K562 (cell line): ENCODE results near the gene PDE6H. TPM values are rescaled to one million over a fixed set of nuclear protein-coding genes. Genes with fewer than 3 reads are reported as not detected.
A peak's percentile ranks its signal among the peaks of the same experiment; 100 is the strongest.

Source experiments
- ATAC-seq: fragments of 200-7000 bp; cut with Tn5 transposase; 3 replicates; pipeline ENCODE4 v1.9.1; 2020; ENCODE audit warnings: moderate library complexity
- BruUV-seq: library from RNA; stranded (reverse); fragments of 400-500 nt; replicated peaks from 2 replicates; lab custom pipeline; 2021; lab: Mats Ljungman, UMichigan
- CTCF ChIA-PET: fragments of 300-600 bp; formaldehyde crosslinking; extraction: SDS; loops from one replicate; lab custom pipeline; 2021; ENCODE audit warnings: low intra/inter-chr PET ratio; lab: Yijun Ruan, JAX
- POLR2A ChIA-PET: fragments of 300-600, 350-650 bp; sonication (Branson Sonifier 250); formaldehyde crosslinking; extraction: SDS; loops from one replicate; lab custom pipeline; 2021; ENCODE audit warnings: antibody characterized with exemption, inconsistent platforms; lab: Yijun Ruan, JAX
- DNase-seq, 4 experiments: peaks; one replicate each; pipeline versions ENCODE4 v3.0.0 to v3.0.0-alpha.2; 2011 to 2018; ENCODE audit warnings: low spot score in 3 of 4, mixed read lengths in 3 of 4; ENCODE audit errors: extremely low read depth in 1 of 4
- FAIRE-seq: peaks from 2 replicates; lab custom pipeline; 2011; peaks lifted over from hg19 to GRCh38; lab: Jason Lieb, UNC
- H2AFZ ChIP-seq: 2 replicates; pipeline ENCODE4 v1.6.0; 2011; ENCODE audit warnings: low read depth, low read length, control low read depth, inconsistent platforms
- H3K27ac ChIP-seq: fragments of 200-600 bp; 3 replicates; pipeline ENCODE4 v1.8.0; 2011; ENCODE audit warnings: low read depth, mild to moderate bottlenecking, control low read depth, inconsistent platforms, low read length, moderate library complexity, mixed read lengths; ENCODE audit errors: extremely low read depth
- H3K27me3 ChIP-seq, 2 experiments: fragments of 300-600 bp in 1 of 2; 2 replicates in 1 of 2; 3 replicates in 1 of 2; pipeline versions ENCODE4 v1.6.0 to v1.8.0; 2011; ENCODE audit warnings: inconsistent platforms in 2 of 2, low read length in 2 of 2, mild to moderate bottlenecking in 1 of 2, mixed read lengths in 1 of 2, moderate library complexity in 1 of 2; ENCODE audit not compliant: control insufficient read depth in 2 of 2, insufficient read depth in 2 of 2
- H3K36me3 ChIP-seq: fragments of 300-600 bp; 3 replicates; pipeline ENCODE4 v1.8.0; 2011; ENCODE audit warnings: mild to moderate bottlenecking, low read length, inconsistent platforms; ENCODE audit not compliant: control insufficient read depth, insufficient read depth
- H3K4me1 ChIP-seq, 2 experiments: fragments of 200-600 bp in 1 of 2; replicated peaks in 1 of 2; 2 replicates in 1 of 2; 3 replicates in 1 of 2; pipeline versions ENCODE4 v1.5.1 to v1.8.0; 2011; ENCODE audit warnings: inconsistent platforms in 2 of 2, low read length in 2 of 2, mild to moderate bottlenecking in 1 of 2, mixed read lengths in 1 of 2, moderate library complexity in 1 of 2; ENCODE audit not compliant: control insufficient read depth in 2 of 2, insufficient read depth in 2 of 2
- H3K4me2 ChIP-seq: 2 replicates; pipeline ENCODE4 v1.6.1; 2011; ENCODE audit warnings: low read length, control low read depth, inconsistent platforms, mixed read lengths; ENCODE audit not compliant: insufficient read depth
- H3K4me3 ChIP-seq: fragments of 200-600 bp; sonication (generic), shearing (Covaris generic); 2 replicates; pipeline ENCODE4 v1.5.1; 2016; ENCODE audit warnings: control low read depth, inconsistent platforms
- H3K79me2 ChIP-seq: fragments of 200-600 bp; 3 replicates; pipeline ENCODE4 v1.8.0; 2011; ENCODE audit warnings: low read length, inconsistent platforms; ENCODE audit not compliant: control insufficient read depth, insufficient read depth
- H3K9ac ChIP-seq, 2 experiments: 2 replicates each; pipeline versions ENCODE4 v1.6.0 to v1.6.1; 2011; ENCODE audit warnings: low read depth in 2 of 2, low read length in 2 of 2, control low read depth in 1 of 2, inconsistent platforms in 1 of 2, mild to moderate bottlenecking in 1 of 2, mixed read lengths in 1 of 2; ENCODE audit not compliant: insufficient read depth in 1 of 2
- H3K9me1 ChIP-seq: one replicate; pipeline ENCODE4 v1.6.0; 2011; ENCODE audit warnings: inconsistent platforms, mild to moderate bottlenecking, low read length, moderate library complexity; ENCODE audit not compliant: control insufficient read depth, insufficient read depth
- H3K9me3 ChIP-seq: replicated peaks from 2 replicates; pipeline ENCODE4 v1.5.1; 2011; ENCODE audit warnings: low read depth, low read length, inconsistent platforms; ENCODE audit not compliant: control insufficient read depth, insufficient read depth
- H4K20me1 ChIP-seq: replicated peaks from 2 replicates; pipeline ENCODE4 v1.6.1; 2011; ENCODE audit warnings: low read length, inconsistent platforms, mixed read lengths; ENCODE audit not compliant: control insufficient read depth, insufficient read depth
- ADNP ChIP-seq: fragments of 200-800 bp; sonication (Bioruptor generic); IDR thresholded peaks from 2 replicates; pipeline ENCODE4 v1.6.1; 2016; ENCODE audit warnings: missing genetic modification characterization, missing compliant biosample characterization
- HDAC1 ChIP-seq, 2 experiments: fragments of 450-650 bp; IDR thresholded peaks; 2 replicates each; pipeline ENCODE4 v1.6.1; 2016 to 2017; ENCODE audit warnings: inconsistent platforms in 1 of 2, mild to moderate bottlenecking in 1 of 2, moderate library complexity in 1 of 2
- HIVEP1 ChIP-seq: fragments of 250-450 bp; sonication (Bioruptor Pico); IDR thresholded peaks from 2 replicates; pipeline ENCODE4 v1.4.0; 2020; ENCODE audit warnings: mild to moderate bottlenecking
- HMBOX1 ChIP-seq: sonication (generic); IDR thresholded peaks from 2 replicates; pipeline ENCODE4 v1.6.1; 2016
- MECOM ChIP-seq: fragments of 250-450 bp; sonication (Bioruptor Pico); IDR thresholded peaks from 2 replicates; pipeline ENCODE4 v1.8.0; 2022; ENCODE audit warnings: inconsistent platforms
- NRF1 ChIP-seq, 2 experiments: fragments of 450-650 bp; IDR thresholded peaks in 1 of 2; conservative IDR thresholded peaks in 1 of 2; 2 replicates each; pipeline ENCODE4 v1.6.1; 2014; ENCODE audit warnings: mild to moderate bottlenecking in 2 of 2
- PHF8 ChIP-seq: fragments of 200-600 bp; sonication (generic); IDR thresholded peaks from 2 replicates; pipeline ENCODE4 v1.6.1; 2012; ENCODE audit warnings: mixed run types, mild to moderate bottlenecking, inconsistent platforms, low read length, moderate library complexity, borderline replicate concordance
- RAD21 ChIP-seq, 2 experiments: fragments of 250-450 bp in 1 of 2; fragments of 450-650 bp in 1 of 2; sonication (Bioruptor Pico) in 1 of 2; formaldehyde crosslinking in 1 of 2; IDR thresholded peaks in 1 of 2; conservative IDR thresholded peaks in 1 of 2; 2 replicates each; pipeline versions ENCODE4 v1.4.0 to v1.8.0; 2020 to 2022; ENCODE audit warnings: mild to moderate bottlenecking in 2 of 2, moderate library complexity in 1 of 2
- RCOR1 ChIP-seq, 2 experiments: IDR thresholded peaks; 2 replicates each; pipeline ENCODE4 v1.6.1; 2012; ENCODE audit warnings: low read depth in 2 of 2, low read length in 2 of 2, borderline replicate concordance in 1 of 2, improper control_type of control experiment in 1 of 2
- TAF15 ChIP-seq: fragments of 200-400 bp; formaldehyde crosslinking; IDR thresholded peaks from 2 replicates; pipeline ENCODE4 v1.6.1; 2017; ENCODE audit warnings: mild to moderate bottlenecking, low read depth, low read length, moderate library complexity
- TEAD4 ChIP-seq, 2 experiments: sonication (generic) in 1 of 2; formaldehyde crosslinking in 1 of 2; IDR thresholded peaks; 2 replicates each; pipeline versions ENCODE4 v1.6.1 to v1.8.0; 2012 to 2022; ENCODE audit warnings: borderline replicate concordance in 1 of 2, inconsistent platforms in 1 of 2, low read length in 1 of 2, mild to moderate bottlenecking in 1 of 2, missing genetic modification reagents in 1 of 2
- ZNF507 ChIP-seq: conservative IDR thresholded peaks from 2 replicates; pipeline ENCODE4 v1.6.1; 2017; ENCODE audit warnings: missing genetic modification characterization, missing compliant biosample characterization
- WGBS: fragments of 100-300 bp; shearing (Covaris generic); methylation state at CpG from one replicate; pipeline ENCODE4 v1.1.6; 2016; ENCODE audit warnings: low coverage, mixed read lengths; ENCODE audit not compliant: insufficient coverage; ENCODE audit errors: missing lambda C conversion rate; 5-methylcytosine and 5-hydroxymethylcytosine counted together
- in situ Hi-C: fragments of 300-500 bp; cut with MboI; formaldehyde crosslinking; loops from 4 replicates; pipeline ENCODE4 v1.15.0; 2018; ENCODE audit warnings: inconsistent platforms, mixed read lengths
- intact Hi-C: fragments of 100-400 bp; cut with micrococcal nuclease; formaldehyde crosslinking; loops from 2 replicates; pipeline ENCODE4 v1.14.2; 2022
- polyA plus RNA-seq, 8 experiments: library from polyadenylated mRNA; depleted of rRNA in 4 of 8; stranded (reverse) in 5 of 8; unstranded in 3 of 8; fragments of >200 nt; fragmentation: Nextera tagmentation in 2 of 8; fragmentation: Illumina TruSeq in 1 of 8; extraction: Ambion mirVana in 2 of 8; extraction: Trizol in 1 of 8; gene quantifications; 2 replicates each; pipeline versions ENCODE4 v1.2.1 to v1.2.3, GENCODE V29; 2011 to 2014; ENCODE audit warnings: inconsistent platforms in 1 of 8, missing spikeins in 1 of 8
- total RNA-seq, 7 experiments: library from RNA; depleted of rRNA in 6 of 7; stranded (reverse); fragments of >200 nt in 6 of 7; fragmentation: Illumina TruSeq in 2 of 7; extraction: Trizol in 2 of 7; gene quantifications; 2 replicates each; pipeline versions ENCODE4 v1.2.1 to v1.2.3, GENCODE V29; 2011 to 2021; ENCODE audit warnings: low replicate concordance in 1 of 7
- TF ChIP-seq, protein P1 (sequence below): fragments of 250-450 bp; sonication (Bioruptor Pico); IDR thresholded peaks from 2 replicates; pipeline ENCODE4 v1.4.0; 2020; ENCODE audit warnings: mild to moderate bottlenecking, moderate library complexity, borderline replicate concordance

The PDE6H gene
- total and polyA plus RNA-seq, 9 of the 15 experiments (the other 6 are each of a cell fraction or from before 2014, with no cell fraction given) = 0.15 TPM; not detected in 8

GRCh38 chr12:14988035-14988434 lies 15.2 kb downstream of the PDE6H start (continued):
- no peak for TF ChIP-seq HMBOX1
- no peak for TF ChIP-seq HIVEP1 (CRISPR knock-in tag)
- no peak for TF ChIP-seq TEAD4 (IDR thresholded peaks at IDR 0.05; ENCODE audit: low read length)
- no peak for TF ChIP-seq TEAD4 (CRISPR knock-in tag; IDR thresholded peaks at IDR 0.05; ENCODE audit: borderline replicate concordance)
- TF ChIP-seq ADNP = no peak

GRCh38 chr12:14989790-14990189 lies 16.9 kb downstream of the PDE6H start:
- peaks cover 3% of the 10 kb centered on the region in 2 experiments; a peak in 3 of 5 replicates for H3K4me1 ChIP-seq
- intact Hi-C loops (loop anchor here (5.0 to 10.0 kb wide), 3 partner anchors 52 to 265 kb away; partner anchors contain the start of genes ERP27 and SMCO3), in situ Hi-C loops (loop anchor here (10.0 kb wide), 1 partner anchor 145 kb away; the partner anchor contains the start of gene ART4)
- H3K27me3 ChIP-seq = peaks cover 0 to 6% of the 10 kb centered on the region in 2 experiments; a peak in 1 of 5 replicates
- no peaks in the 10 kb centered on the region for H3K9me1 ChIP-seq
- WGBS = 0% methylated on average over 1 of the region's 1 CpG
- no peak overlapping the region for H2AFZ ChIP-seq
- DNase-seq (no peak), ATAC-seq (no peak), FAIRE-seq (no peak)
- H3K9me3 ChIP-seq = no peaks in the 10 kb centered on the region
- H3K4me3 ChIP-seq = no peak overlapping the region
- no peak overlapping the region for H3K4me2 ChIP-seq
- no peaks in the 10 kb centered on the region for H3K36me3 ChIP-seq
- H3K9ac ChIP-seq = no peak overlapping the region
- no peaks in the 10 kb centered on the region for H3K79me2 ChIP-seq
- no peaks in the 10 kb centered on the region for H4K20me1 ChIP-seq
- POLR2A ChIA-PET = no interaction called here
- no peak overlapping the region for H3K27ac ChIP-seq
- no TSS peak for BruUV-seq
- CTCF ChIA-PET = no interaction called here
- TF ChIP-seq RAD21 (CRISPR knock-in tag; conservative IDR thresholded peaks at IDR 0.05 in 1 of 2, IDR thresholded peaks at IDR 0.05 in 1 of 2) (0 out of 4 replicates have a peak, but pooled peaks have one; percentile 9 to 10), RCOR1 (IDR thresholded peaks at IDR 0.05; ENCODE audit: borderline replicate concordance in 1 of 2, low read depth in 2 of 2, low read length in 2 of 2) (peak in 1 of 2 experiments; percentile 43; a peak in 1 of 4 replicates), HDAC1 (IDR thresholded peaks at IDR 0.05) (no peak), ZNF507 (tag) (no peak), TAF15 (no peak), PHF8 (no peak), MECOM (CRISPR knock-in tag) (peak; percentile 54; the same call in 1 of the 2 replicates), NRF1 (conservative IDR thresholded peaks at IDR 0.05 in 1 of 2, IDR thresholded peaks at IDR 0.05 in 1 of 2) (no peak)
- TF ChIP-seq, protein P1, sequence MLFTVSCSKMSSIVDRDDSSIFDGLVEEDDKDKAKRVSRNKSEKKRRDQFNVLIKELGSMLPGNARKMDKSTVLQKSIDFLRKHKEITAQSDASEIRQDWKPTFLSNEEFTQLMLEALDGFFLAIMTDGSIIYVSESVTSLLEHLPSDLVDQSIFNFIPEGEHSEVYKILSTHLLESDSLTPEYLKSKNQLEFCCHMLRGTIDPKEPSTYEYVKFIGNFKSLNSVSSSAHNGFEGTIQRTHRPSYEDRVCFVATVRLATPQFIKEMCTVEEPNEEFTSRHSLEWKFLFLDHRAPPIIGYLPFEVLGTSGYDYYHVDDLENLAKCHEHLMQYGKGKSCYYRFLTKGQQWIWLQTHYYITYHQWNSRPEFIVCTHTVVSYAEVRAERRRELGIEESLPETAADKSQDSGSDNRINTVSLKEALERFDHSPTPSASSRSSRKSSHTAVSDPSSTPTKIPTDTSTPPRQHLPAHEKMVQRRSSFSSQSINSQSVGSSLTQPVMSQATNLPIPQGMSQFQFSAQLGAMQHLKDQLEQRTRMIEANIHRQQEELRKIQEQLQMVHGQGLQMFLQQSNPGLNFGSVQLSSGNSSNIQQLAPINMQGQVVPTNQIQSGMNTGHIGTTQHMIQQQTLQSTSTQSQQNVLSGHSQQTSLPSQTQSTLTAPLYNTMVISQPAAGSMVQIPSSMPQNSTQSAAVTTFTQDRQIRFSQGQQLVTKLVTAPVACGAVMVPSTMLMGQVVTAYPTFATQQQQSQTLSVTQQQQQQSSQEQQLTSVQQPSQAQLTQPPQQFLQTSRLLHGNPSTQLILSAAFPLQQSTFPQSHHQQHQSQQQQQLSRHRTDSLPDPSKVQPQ (CRISPR knock-in tag) = no peak
